HG03139 (cell line): ENCODE data around the gene ARL6IP6.
"Not testable (repeated sequence)": the region's sequence is repeated elsewhere in the genome, so short reads cannot be mapped to it uniquely, and the experiment has no call there.

ENCODE experiments used
- ATAC-seq: cut with Tn5 transposase; IDR thresholded peaks from one replicate; pipeline ENCODE4 v1.9.1; 2021; ENCODE audit not compliant: unreplicated experiment

The ARL6IP6 gene

GRCh38 chr2:152720794-152721193 lies 2.4 kb downstream of the ARL6IP6 start:
- ATAC-seq, result no peak

- not testable (repeated sequence) for ATAC-seq
Measured at GRCh38 chr2:152722639-152723038, 4.2 kb downstream of the ARL6IP6 start.

- ATAC-seq, result no peak
Measured at GRCh38 chr2:152723918-152724317, 5.5 kb downstream of the ARL6IP6 start.

- ATAC-seq, result no peak
Measured at GRCh38 chr2:152729844-152730243, 11.4 kb downstream of the ARL6IP6 start.

- ATAC-seq, result peak; percentile 88
Measured at GRCh38 chr2:152730591-152731333, 12.3 kb downstream of the ARL6IP6 start.

GRCh38 chr2:152737509-152737908 lies 19.1 kb downstream of the ARL6IP6 start:
- ATAC-seq, result not testable (repeated sequence)

- no peak for ATAC-seq
Measured at GRCh38 chr2:152738438-152738837, 20.0 kb downstream of the ARL6IP6 start.

- ATAC-seq, result not testable (repeated sequence)
Measured at GRCh38 chr2:152739705-152740104, 21.3 kb downstream of the ARL6IP6 start.

GRCh38 chr2:152740743-152741328 lies 22.4 kb downstream of the ARL6IP6 start:
- peak; percentile 75 for ATAC-seq

- ATAC-seq, result peak; percentile 54
Measured at GRCh38 chr2:152743002-152743401, 24.6 kb downstream of the ARL6IP6 start.

GRCh38 chr2:152747751-152748150 lies 29.3 kb downstream of the ARL6IP6 start:
- ATAC-seq, result not testable (repeated sequence)

GRCh38 chr2:152755029-152755428 lies 36.6 kb downstream of the ARL6IP6 start:
- ATAC-seq, result no peak

GRCh38 chr2:152759290-152760072 lies 41.1 kb downstream of the ARL6IP6 start:
- ATAC-seq, result no peak

- ATAC-seq, result no peak
Measured at GRCh38 chr2:152761214-152761613, 42.8 kb downstream of the ARL6IP6 start.

GRCh38 chr2:152762202-152762601 lies 43.8 kb downstream of the ARL6IP6 start:
- ATAC-seq, result no peak

GRCh38 chr2:152763208-152763607 lies 44.8 kb downstream of the ARL6IP6 start:
- ATAC-seq, result not testable (repeated sequence)

- no peak for ATAC-seq
Measured at GRCh38 chr2:152763651-152764050, 45.2 kb downstream of the ARL6IP6 start.

- ATAC-seq, result no peak
Measured at GRCh38 chr2:152766928-152767327, 48.5 kb downstream of the ARL6IP6 start.

- ATAC-seq, result no peak
Measured at GRCh38 chr2:152781175-152781574, 62.8 kb downstream of the ARL6IP6 start.

GRCh38 chr2:152782171-152782570 lies 63.8 kb downstream of the ARL6IP6 start:
- no peak for ATAC-seq

GRCh38 chr2:152790883-152791282 lies 72.5 kb downstream of the ARL6IP6 start:
- no peak for ATAC-seq

GRCh38 chr2:152791979-152792378 lies 73.6 kb downstream of the ARL6IP6 start:
- ATAC-seq, result no peak
